ENCODE measurements around the gene SLC35F4. TPM values are rescaled to one million over a fixed set of nuclear protein-coding genes. Genes with fewer than 3 reads are reported as not detected.

The SLC35F4 gene
- total and polyA plus RNA-seq, 4 donors = not detected

DNA sequence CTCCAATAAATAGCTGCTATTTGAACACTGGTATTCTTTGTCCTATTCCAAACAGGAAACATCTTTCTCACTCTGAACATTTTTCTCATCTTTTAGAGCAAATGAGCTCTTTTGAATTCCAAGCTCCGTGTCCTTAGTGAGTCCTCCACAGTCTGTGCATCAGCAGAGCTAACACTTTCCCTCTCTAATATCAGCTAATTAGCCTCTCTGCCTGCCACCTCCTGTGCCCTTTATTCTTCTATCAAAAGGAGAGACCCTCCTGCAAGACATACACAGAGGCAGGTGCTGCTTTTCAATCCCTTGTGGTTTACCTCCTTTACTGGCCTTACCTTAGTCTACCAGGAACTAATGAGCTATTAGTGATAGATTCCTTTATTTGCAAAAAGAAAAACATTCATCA, 178.5 kb downstream of the SLC35F4 start:
- 90 to 91% methylated on average over 1 of the region's 1 CpG for WGBS, 2 donors
- H3K4me1 ChIP-seq (ENCODE audit: control insufficient read depth in 1 of 2, insufficient read depth in 2 of 2, low read length in 2 of 2) = peaks cover 0 to 3% of the 10 kb centered on the region in 2 donors
- intact Hi-C loops (cut with DNase I) = loop anchor here in 1 of 2 donors (5.0 kb wide), 2 partner anchors 190 to 385 kb away; no protein-coding TSS in a partner anchor

DNA sequence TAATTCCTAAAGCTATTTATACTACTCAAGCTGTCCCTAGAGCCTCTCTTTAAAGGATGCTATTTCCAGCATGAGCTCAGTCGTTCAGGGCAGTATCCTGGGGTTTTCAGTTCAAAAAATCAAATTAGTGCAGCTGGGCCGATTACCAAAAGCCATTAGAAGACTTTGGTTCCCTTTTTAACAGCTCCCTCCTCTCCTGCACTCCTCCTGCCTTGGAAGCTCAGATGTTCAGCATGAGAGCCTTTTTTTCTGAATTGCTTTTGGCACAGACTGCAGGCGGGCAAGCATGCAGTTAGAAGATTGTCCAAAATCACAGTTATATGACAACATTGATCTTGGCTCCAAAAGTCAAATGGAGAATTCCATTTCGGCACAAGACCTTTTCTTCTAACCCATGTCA, 179.6 kb downstream of the SLC35F4 start:
- intact Hi-C loops (cut with DNase I) = loop anchor here in 1 of 2 donors (5.0 kb wide), 2 partner anchors 191 to 386 kb away; no protein-coding TSS in a partner anchor

More for the DNA sequence above, 178.5 kb downstream of the SLC35F4 start:
- H3K36me3 ChIP-seq (ENCODE audit: control insufficient read depth in 1 of 2, insufficient read depth in 2 of 2, low read length in 1 of 2) = no peaks in the 10 kb centered on the region
- H3K4me3 ChIP-seq (ENCODE audit: low read length in 2 of 2) = no peak overlapping the region
- H3K27ac ChIP-seq (ENCODE audit: low read depth in 1 of 2, low read length in 2 of 2) = no peak overlapping the region
- H3K27me3 ChIP-seq (ENCODE audit: control insufficient read depth in 1 of 2, insufficient read depth in 2 of 2, low read length in 1 of 2) = no peaks in the 10 kb centered on the region
- DNase-seq (no peak), ATAC-seq (ENCODE audit: low FRiP score) (no peak)
- H3K9me3 ChIP-seq (ENCODE audit: control insufficient read depth, low read length) = no peaks in the 10 kb centered on the region

DNA sequence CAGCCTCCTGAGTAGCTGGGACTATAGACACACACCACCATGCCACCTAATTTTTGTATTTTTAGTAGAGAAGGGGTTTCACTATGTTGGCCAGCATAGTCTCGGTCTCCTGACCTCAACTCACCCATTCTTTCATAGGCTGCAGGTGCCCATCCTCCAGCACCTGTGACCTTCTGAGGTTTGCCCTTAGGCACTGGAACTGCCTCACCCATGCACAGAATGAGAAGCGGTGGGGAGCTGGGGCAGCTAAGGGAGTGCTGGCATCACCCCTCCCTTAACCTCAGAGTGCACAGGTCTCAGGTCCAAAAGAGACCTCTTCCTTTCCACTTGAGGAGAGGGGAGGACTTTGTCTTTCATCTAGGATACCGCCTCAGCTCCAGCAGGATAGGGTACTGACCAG, 194.9 kb downstream of the SLC35F4 start:
- intact Hi-C loops (cut with DNase I) = no loop called here
- H3K4me1 ChIP-seq (ENCODE audit: control insufficient read depth in 1 of 2, insufficient read depth in 2 of 2, low read length in 2 of 2) = no peaks in the 10 kb centered on the region
- 83 to 99% methylated on average over 3 of the region's 3 CpGs for WGBS, 2 donors
- no peaks in the 10 kb centered on the region for H3K9me3 ChIP-seq (ENCODE audit: control insufficient read depth, low read length)
- H3K27ac ChIP-seq (ENCODE audit: low read depth in 1 of 2, low read length in 2 of 2) = no peak overlapping the region
- H3K4me3 ChIP-seq (ENCODE audit: low read length in 2 of 2) = no peak overlapping the region
- no peaks in the 10 kb centered on the region for H3K36me3 ChIP-seq (ENCODE audit: control insufficient read depth in 1 of 2, insufficient read depth in 2 of 2, low read length in 1 of 2)
- DNase-seq (no peak), ATAC-seq (ENCODE audit: low FRiP score) (no peak)
- H3K27me3 ChIP-seq (ENCODE audit: control insufficient read depth in 1 of 2, insufficient read depth in 2 of 2, low read length in 1 of 2) = no peaks in the 10 kb centered on the region

More for the DNA sequence above, 179.6 kb downstream of the SLC35F4 start:
- H3K9me3 ChIP-seq (ENCODE audit: control insufficient read depth, low read length) = no peaks in the 10 kb centered on the region
- peaks cover 0 to 3% of the 10 kb centered on the region in 2 donors for H3K4me1 ChIP-seq (ENCODE audit: control insufficient read depth in 1 of 2, insufficient read depth in 2 of 2, low read length in 2 of 2)
- no peak overlapping the region for H3K27ac ChIP-seq (ENCODE audit: low read depth in 1 of 2, low read length in 2 of 2)
- no peaks in the 10 kb centered on the region for H3K36me3 ChIP-seq (ENCODE audit: control insufficient read depth in 1 of 2, insufficient read depth in 2 of 2, low read length in 1 of 2)
- DNase-seq (no peak), ATAC-seq (ENCODE audit: low FRiP score) (peak; percentile 63)
- no peaks in the 10 kb centered on the region for H3K27me3 ChIP-seq (ENCODE audit: control insufficient read depth in 1 of 2, insufficient read depth in 2 of 2, low read length in 1 of 2)
- WGBS, 2 donors = 5% methylated on average over 4 of the region's 4 CpGs
- no peak overlapping the region for H3K4me3 ChIP-seq (ENCODE audit: low read length in 2 of 2)

DNA sequence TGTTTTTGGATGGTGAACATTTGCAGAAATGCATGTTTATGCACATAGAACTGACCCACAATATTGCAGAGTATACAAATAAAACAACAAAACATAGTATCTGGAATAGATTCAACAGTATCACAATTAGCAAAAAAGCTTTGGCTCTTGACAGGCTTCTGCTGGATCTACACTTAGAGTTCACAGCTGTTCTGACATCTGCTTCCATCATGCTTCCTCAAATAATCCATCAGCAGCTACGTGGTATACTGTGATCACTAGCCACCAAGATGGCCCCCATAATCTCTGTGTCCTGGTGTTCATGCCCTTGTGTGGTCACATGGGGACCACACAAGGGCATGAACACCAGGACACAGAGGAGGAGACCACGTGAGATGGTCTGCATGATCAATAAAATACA, 205.7 kb downstream of the SLC35F4 start:
- WGBS, 2 donors = 76 to 84% methylated on average over 2 of the region's 2 CpGs
- DNase-seq (no peak), ATAC-seq (ENCODE audit: low FRiP score) (no peak)
- intact Hi-C loops (cut with DNase I) = no loop called here
- Histone ChIP-seq H3K36me3 (ENCODE audit: control insufficient read depth in 1 of 2, insufficient read depth in 2 of 2, low read length in 1 of 2) (no peaks in the 10 kb centered on the region), H3K9me3 (ENCODE audit: control insufficient read depth, low read length) (peaks cover 5% of the 10 kb centered on the region), H3K27me3 (ENCODE audit: control insufficient read depth in 1 of 2, insufficient read depth in 2 of 2, low read length in 1 of 2) (no peaks in the 10 kb centered on the region), H3K4me3 (ENCODE audit: low read length in 2 of 2) (no peak overlapping the region), H3K27ac (ENCODE audit: low read depth in 1 of 2, low read length in 2 of 2) (no peak overlapping the region), H3K4me1 (ENCODE audit: control insufficient read depth in 1 of 2, insufficient read depth in 2 of 2, low read length in 2 of 2) (no peaks in the 10 kb centered on the region)

DNA sequence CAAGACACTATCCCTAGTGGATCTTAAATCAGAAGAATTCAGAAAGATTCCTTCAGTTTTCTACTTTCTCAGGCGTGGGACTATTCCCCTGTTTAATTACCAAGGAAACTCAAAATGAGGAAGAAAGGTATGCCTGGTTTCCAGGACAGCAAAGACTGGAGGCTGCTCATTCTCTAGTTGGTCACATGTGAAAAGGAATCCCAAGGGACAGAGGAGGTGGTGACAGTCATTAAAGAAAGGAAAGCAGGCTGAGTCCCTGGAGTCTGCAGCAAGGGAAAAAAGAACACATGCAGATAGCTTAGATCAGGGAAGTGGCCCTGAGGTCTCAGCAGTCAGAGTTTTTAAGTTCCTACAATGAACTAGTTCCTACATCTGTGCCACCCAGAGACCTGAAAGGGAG, 206.8 kb downstream of the SLC35F4 start:
- DNase-seq (no peak), ATAC-seq (ENCODE audit: low FRiP score) (no peak)
- 79 to 83% methylated on average over 1 of the region's 1 CpG for WGBS, 2 donors
- no peaks in the 10 kb centered on the region for H3K4me1 ChIP-seq (ENCODE audit: control insufficient read depth in 1 of 2, insufficient read depth in 2 of 2, low read length in 2 of 2)
- H3K9me3 ChIP-seq (ENCODE audit: control insufficient read depth, low read length) = peaks cover 5% of the 10 kb centered on the region
- no peaks in the 10 kb centered on the region for H3K36me3 ChIP-seq (ENCODE audit: control insufficient read depth in 1 of 2, insufficient read depth in 2 of 2, low read length in 1 of 2)
- no peaks in the 10 kb centered on the region for H3K27me3 ChIP-seq (ENCODE audit: control insufficient read depth in 1 of 2, insufficient read depth in 2 of 2, low read length in 1 of 2)
- no peak overlapping the region for H3K4me3 ChIP-seq (ENCODE audit: low read length in 2 of 2)
- H3K27ac ChIP-seq (ENCODE audit: low read depth in 1 of 2, low read length in 2 of 2) = no peak overlapping the region
- intact Hi-C loops (cut with DNase I) = no loop called here

DNA sequence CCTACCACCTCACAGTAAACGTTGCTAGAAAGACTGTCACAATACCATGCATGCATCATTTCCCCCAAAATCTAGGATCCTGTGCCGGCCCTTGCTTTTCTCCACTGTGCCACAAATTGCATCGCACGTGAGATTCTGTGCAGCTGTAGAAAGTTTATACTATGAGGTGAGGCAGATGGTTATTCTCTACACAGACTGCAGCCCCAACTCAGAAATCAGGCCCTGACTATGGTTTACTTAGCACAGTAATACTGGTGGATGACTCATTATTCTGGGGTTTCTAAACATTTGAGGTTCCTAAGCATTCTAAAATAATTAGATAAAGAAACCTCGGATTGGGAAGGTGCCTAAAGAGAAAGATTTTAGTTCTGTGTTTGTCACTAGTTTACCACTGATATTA, 208.4 kb downstream of the SLC35F4 start:
- DNase-seq (no peak), ATAC-seq (ENCODE audit: low FRiP score) (no peak)
- Histone ChIP-seq H3K4me3 (ENCODE audit: low read length in 2 of 2) (no peak overlapping the region), H3K4me1 (ENCODE audit: control insufficient read depth in 1 of 2, insufficient read depth in 2 of 2, low read length in 2 of 2) (no peaks in the 10 kb centered on the region), H3K9me3 (ENCODE audit: control insufficient read depth, low read length) (peaks cover 1% of the 10 kb centered on the region), H3K27ac (ENCODE audit: low read depth in 1 of 2, low read length in 2 of 2) (no peak overlapping the region), H3K27me3 (ENCODE audit: control insufficient read depth in 1 of 2, insufficient read depth in 2 of 2, low read length in 1 of 2) (no peaks in the 10 kb centered on the region), H3K36me3 (ENCODE audit: control insufficient read depth in 1 of 2, insufficient read depth in 2 of 2, low read length in 1 of 2) (no peaks in the 10 kb centered on the region)
- WGBS, 2 donors = 44 to 58% methylated on average over 5 of the region's 5 CpGs
- intact Hi-C loops (cut with DNase I) = no loop called here

DNA sequence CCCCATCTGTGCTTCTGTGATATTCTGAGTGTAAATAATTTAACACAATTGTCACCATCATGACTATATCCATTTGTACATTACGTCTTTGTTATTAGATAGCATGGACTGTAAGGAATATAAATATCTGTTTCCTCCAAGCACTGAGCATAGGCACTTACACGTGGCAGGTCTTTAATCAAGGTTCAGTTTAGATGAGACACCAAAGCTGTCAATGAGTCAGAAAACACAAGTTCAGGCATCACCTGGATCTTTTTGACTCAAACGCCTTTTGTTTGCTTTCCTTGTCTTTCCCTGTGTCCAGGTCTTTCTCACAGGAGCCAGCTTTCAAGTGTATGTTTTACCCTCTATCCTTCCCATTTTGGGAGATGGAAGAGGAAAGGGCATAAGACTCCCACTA, 209.0 kb downstream of the SLC35F4 start:
- Histone ChIP-seq H3K9me3 (ENCODE audit: control insufficient read depth, low read length) (no peaks in the 10 kb centered on the region), H3K4me3 (ENCODE audit: low read length in 2 of 2) (no peak overlapping the region), H3K36me3 (ENCODE audit: control insufficient read depth in 1 of 2, insufficient read depth in 2 of 2, low read length in 1 of 2) (no peaks in the 10 kb centered on the region), H3K27me3 (ENCODE audit: control insufficient read depth in 1 of 2, insufficient read depth in 2 of 2, low read length in 1 of 2) (no peaks in the 10 kb centered on the region), H3K27ac (ENCODE audit: low read depth in 1 of 2, low read length in 2 of 2) (no peak overlapping the region), H3K4me1 (ENCODE audit: control insufficient read depth in 1 of 2, insufficient read depth in 2 of 2, low read length in 2 of 2) (no peaks in the 10 kb centered on the region)
- ATAC-seq (ENCODE audit: low FRiP score) (no peak), DNase-seq (no peak)
- 83 to 84% methylated on average over 3 of the region's 3 CpGs for WGBS, 2 donors
- intact Hi-C loops (cut with DNase I) = no loop called here

DNA sequence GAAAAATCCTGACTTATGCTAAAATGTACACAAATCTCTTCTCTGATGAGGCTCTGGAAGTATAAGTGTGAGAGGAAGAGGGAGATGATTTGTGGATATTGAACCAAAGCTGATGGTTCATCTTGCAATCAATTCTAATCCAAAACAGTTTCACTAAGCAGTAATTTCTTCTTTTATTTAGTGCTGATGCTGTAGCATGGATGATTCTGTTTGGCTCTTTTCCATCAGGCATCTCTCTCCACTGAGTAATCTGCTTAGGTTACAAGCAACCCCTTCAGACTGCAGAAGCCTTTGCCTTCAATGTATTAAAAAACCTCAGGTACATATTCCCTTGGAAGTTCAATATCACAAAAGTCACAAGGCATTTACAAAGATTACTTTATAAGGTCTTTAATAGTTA, 213.1 kb downstream of the SLC35F4 start:
- ATAC-seq (ENCODE audit: low FRiP score) = no peak
- Histone ChIP-seq H3K27me3 (ENCODE audit: control insufficient read depth in 1 of 2, insufficient read depth in 2 of 2, low read length in 1 of 2) (no peaks in the 10 kb centered on the region), H3K36me3 (ENCODE audit: control insufficient read depth in 1 of 2, insufficient read depth in 2 of 2, low read length in 1 of 2) (no peaks in the 10 kb centered on the region), H3K27ac (ENCODE audit: low read depth in 1 of 2, low read length in 2 of 2) (no peak overlapping the region), H3K4me1 (ENCODE audit: control insufficient read depth in 1 of 2, insufficient read depth in 2 of 2, low read length in 2 of 2) (no peaks in the 10 kb centered on the region), H3K9me3 (ENCODE audit: control insufficient read depth, low read length) (no peaks in the 10 kb centered on the region), H3K4me3 (ENCODE audit: low read length in 2 of 2) (no peak overlapping the region)
- no peak for DNase-seq
- intact Hi-C loops (cut with DNase I) = no loop called here

DNA sequence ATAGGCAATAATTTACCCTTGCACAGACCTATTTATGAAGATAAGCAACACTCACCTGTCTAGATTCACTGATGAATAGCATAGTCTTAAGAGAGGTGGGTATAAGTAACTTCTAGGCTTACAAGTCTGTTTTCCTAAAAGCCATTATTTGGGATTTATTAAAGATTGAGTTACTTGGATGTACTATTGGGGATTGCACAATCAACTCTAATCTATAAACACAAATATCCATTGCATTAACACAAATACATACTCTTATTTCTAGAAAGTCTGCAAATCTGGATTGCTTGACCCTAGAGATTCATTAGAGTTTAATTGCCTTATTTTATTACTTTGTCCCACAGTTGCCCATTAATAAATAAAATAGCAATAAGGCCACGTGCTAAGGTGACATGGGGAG, 224.1 kb downstream of the SLC35F4 start:
- Histone ChIP-seq H3K4me3 (ENCODE audit: low read length in 2 of 2) (no peak overlapping the region), H3K27ac (ENCODE audit: low read depth in 1 of 2, low read length in 2 of 2) (no peak overlapping the region), H3K9me3 (ENCODE audit: control insufficient read depth, low read length) (no peaks in the 10 kb centered on the region), H3K27me3 (ENCODE audit: control insufficient read depth in 1 of 2, insufficient read depth in 2 of 2, low read length in 1 of 2) (no peaks in the 10 kb centered on the region), H3K36me3 (ENCODE audit: control insufficient read depth in 1 of 2, insufficient read depth in 2 of 2, low read length in 1 of 2) (no peaks in the 10 kb centered on the region), H3K4me1 (ENCODE audit: control insufficient read depth in 1 of 2, insufficient read depth in 2 of 2, low read length in 2 of 2) (no peaks in the 10 kb centered on the region)
- ATAC-seq (ENCODE audit: low FRiP score) = no peak
- intact Hi-C loops (cut with DNase I) = no loop called here
- WGBS, 2 donors = 75 to 80% methylated on average over 1 of the region's 1 CpG
- no peak for DNase-seq

Measured in aorta (tissue), 5 donors.